ENCODE data around the gene SP3.

SP3 gene

DNA sequence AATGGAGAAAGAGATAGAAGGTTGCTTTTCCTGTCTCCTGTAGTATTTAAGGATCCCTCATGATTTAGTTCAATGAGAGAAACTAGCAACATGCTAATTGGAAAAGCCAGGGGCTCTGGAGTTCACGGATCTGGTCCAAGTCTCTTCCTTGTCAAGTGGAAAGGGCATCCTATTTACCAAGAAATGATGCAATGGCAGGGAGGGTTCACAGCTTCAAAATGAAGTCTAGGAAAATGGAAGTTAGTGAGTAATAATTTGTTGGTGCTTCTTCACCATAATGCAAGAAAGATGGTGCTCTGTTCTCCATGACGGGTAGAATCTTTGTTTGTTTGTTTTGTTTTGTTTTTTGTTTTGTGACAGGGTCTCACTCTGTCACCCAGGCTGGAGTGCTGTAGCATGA is 34.6 kb upstream of the SP3 start:
- no peaks in the 10 kb centered on the region for H3K36me3 ChIP-seq (replicated peaks)
- no peak overlapping the region for H3K27ac ChIP-seq
- in situ Hi-C loops (cut with HindIII; ENCODE audit: low pct_ligation_motif_present, low sequenced_read_pairs) = no loop called here
- TF ChIP-seq, protein P1, sequence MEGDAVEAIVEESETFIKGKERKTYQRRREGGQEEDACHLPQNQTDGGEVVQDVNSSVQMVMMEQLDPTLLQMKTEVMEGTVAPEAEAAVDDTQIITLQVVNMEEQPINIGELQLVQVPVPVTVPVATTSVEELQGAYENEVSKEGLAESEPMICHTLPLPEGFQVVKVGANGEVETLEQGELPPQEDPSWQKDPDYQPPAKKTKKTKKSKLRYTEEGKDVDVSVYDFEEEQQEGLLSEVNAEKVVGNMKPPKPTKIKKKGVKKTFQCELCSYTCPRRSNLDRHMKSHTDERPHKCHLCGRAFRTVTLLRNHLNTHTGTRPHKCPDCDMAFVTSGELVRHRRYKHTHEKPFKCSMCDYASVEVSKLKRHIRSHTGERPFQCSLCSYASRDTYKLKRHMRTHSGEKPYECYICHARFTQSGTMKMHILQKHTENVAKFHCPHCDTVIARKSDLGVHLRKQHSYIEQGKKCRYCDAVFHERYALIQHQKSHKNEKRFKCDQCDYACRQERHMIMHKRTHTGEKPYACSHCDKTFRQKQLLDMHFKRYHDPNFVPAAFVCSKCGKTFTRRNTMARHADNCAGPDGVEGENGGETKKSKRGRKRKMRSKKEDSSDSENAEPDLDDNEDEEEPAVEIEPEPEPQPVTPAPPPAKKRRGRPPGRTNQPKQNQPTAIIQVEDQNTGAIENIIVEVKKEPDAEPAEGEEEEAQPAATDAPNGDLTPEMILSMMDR (IDR thresholded peaks at IDR 0.05; ENCODE audit: low read depth, low read length, missing control alignments) = no peak
- no peak overlapping the region for H3K4me3 ChIP-seq (ENCODE audit: low read depth, low read length)
- no peaks in the 10 kb centered on the region for H3K27me3 ChIP-seq (replicated peaks)
- DNase-seq = no peak

DNA sequence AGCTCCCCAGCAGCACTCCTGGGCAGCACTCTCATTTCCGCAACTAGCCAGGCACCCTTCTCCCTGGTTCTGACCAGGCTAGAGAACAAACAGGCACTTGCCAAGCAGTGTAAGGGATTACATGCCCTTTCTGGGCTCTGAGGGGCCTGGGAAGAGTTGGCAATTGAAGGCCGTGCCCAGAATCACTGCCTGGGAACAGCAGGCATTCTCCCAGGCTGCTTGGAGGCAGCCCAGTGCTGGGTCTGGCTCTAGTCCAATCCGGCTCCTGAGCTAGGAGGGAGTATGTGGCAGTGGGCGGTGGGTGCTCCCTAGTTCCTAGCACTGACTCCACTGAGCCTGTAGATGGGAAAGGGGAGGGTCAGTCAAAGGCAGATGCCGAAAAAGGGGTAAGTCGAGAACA is 34.1 kb upstream of the SP3 start:
- Histone ChIP-seq H3K4me3 (ENCODE audit: low read depth, low read length) (no peak overlapping the region), H3K27ac (no peak overlapping the region), H3K36me3 (replicated peaks) (no peaks in the 10 kb centered on the region), H3K27me3 (replicated peaks) (no peaks in the 10 kb centered on the region)
- TF ChIP-seq, protein P1 (IDR thresholded peaks at IDR 0.05; ENCODE audit: low read depth, low read length, missing control alignments) = no peak
- no peak for DNase-seq
- in situ Hi-C loops (cut with HindIII; ENCODE audit: low pct_ligation_motif_present, low sequenced_read_pairs) = no loop called here

DNA sequence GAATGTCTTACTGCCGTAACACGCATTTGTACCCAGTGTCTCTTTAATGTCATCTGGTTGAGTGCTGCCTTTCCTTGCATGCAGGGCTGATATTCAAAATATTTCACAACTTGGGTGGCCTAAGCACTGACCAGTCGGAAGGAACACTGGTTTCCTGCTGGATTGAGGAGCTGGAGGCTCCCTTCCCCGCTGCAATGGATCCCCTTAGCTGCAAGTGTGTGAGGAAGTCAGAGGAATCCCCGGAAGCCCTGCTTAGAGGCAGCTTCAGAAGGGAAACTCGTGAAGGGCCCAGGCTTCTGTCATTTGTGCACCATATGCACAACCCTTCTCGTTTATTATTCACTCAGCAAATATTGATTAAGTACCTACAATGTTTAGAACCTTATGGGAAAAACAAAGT is 33.2 kb upstream of the SP3 start:
- in situ Hi-C loops (cut with HindIII; ENCODE audit: low pct_ligation_motif_present, low sequenced_read_pairs) = no loop called here
- no peak overlapping the region for H3K4me3 ChIP-seq (ENCODE audit: low read depth, low read length)
- no peaks in the 10 kb centered on the region for H3K27me3 ChIP-seq (replicated peaks)
- TF ChIP-seq, protein P1 (IDR thresholded peaks at IDR 0.05; ENCODE audit: low read depth, low read length, missing control alignments) = no peak
- no peaks in the 10 kb centered on the region for H3K36me3 ChIP-seq (replicated peaks)
- H3K27ac ChIP-seq = no peak overlapping the region
- no peak for DNase-seq

DNA sequence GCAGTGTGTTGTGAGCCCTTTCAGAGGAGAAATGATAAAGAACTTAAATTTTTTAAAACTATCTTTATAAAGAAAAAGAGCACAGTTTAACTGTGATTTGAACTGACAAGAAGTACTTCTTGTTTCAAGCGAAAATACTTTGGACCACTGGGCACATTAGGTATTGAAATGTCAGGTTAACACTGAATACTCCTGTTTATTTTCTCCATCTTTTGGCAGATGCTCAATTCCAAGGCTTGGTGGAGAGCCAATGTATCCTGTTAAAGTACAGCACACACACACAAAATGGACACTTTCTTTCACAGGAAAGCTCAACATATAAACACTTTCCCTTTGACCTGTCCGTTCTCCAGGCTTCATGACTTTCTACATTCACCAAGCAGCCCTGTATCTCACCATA is 32.6 kb upstream of the SP3 start:
- no peak for DNase-seq
- Histone ChIP-seq H3K27me3 (replicated peaks) (no peaks in the 10 kb centered on the region), H3K27ac (no peak overlapping the region), H3K36me3 (replicated peaks) (no peaks in the 10 kb centered on the region), H3K4me3 (ENCODE audit: low read depth, low read length) (no peak overlapping the region)
- in situ Hi-C loops (cut with HindIII; ENCODE audit: low pct_ligation_motif_present, low sequenced_read_pairs) = no loop called here
- TF ChIP-seq, protein P1 (IDR thresholded peaks at IDR 0.05; ENCODE audit: low read depth, low read length, missing control alignments) = no peak

DNA sequence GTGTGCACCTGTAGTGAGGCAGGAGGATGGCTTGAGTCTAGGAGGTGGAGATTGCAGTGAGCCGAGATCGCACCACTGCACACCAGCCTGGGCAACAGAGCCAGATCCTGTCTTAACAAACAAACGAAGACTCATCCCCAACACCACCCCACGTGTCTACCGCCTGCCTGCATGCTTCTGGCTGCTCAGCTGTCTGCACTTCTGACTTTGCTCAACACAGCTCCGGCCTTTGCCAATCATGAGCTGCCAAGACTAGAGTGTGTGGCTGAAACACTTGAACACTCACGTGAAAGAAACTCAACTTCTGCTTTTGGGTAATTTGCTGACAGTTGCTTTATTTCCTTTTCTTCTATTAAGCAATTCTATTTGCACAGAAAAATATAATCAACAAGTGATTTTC is 32.1 kb upstream of the SP3 start:
- DNase-seq = no peak
- TF ChIP-seq, protein P1 (IDR thresholded peaks at IDR 0.05; ENCODE audit: low read depth, low read length, missing control alignments) = no peak
- Histone ChIP-seq H3K27ac (no peak overlapping the region), H3K36me3 (replicated peaks) (no peaks in the 10 kb centered on the region), H3K27me3 (replicated peaks) (no peaks in the 10 kb centered on the region), H3K4me3 (ENCODE audit: low read depth, low read length) (no peak overlapping the region)
- in situ Hi-C loops (cut with HindIII; ENCODE audit: low pct_ligation_motif_present, low sequenced_read_pairs) = no loop called here

DNA sequence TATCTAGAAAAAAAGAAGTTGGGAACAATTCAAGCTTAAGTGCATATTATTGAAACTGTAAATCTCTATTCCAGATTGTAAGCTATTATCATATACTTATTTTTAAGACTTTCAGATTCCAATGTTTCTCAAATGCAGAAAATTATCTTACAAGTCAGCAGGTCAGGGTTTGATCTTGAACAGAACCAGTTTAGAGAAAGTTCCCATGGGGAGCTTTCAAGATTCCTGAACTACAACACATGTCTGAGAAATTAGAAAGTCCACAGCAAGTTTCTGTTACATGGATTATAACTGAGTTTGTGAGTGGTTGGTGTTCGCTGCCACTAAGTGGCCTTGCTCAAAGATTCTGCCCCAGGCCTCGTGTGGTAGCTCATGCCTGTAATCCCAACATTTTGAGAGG is 31.6 kb upstream of the SP3 start:
- H3K4me3 ChIP-seq (ENCODE audit: low read depth, low read length) = no peak overlapping the region
- in situ Hi-C loops (cut with HindIII; ENCODE audit: low pct_ligation_motif_present, low sequenced_read_pairs) = no loop called here
- TF ChIP-seq, protein P1 (IDR thresholded peaks at IDR 0.05; ENCODE audit: low read depth, low read length, missing control alignments) = no peak
- H3K36me3 ChIP-seq (replicated peaks) = no peaks in the 10 kb centered on the region
- H3K27ac ChIP-seq = no peak overlapping the region
- no peaks in the 10 kb centered on the region for H3K27me3 ChIP-seq (replicated peaks)
- no peak for DNase-seq
